Spleen (tissue), 13 donors: ENCODE results near the gene OGFRL1. TPM values are rescaled to one million over a fixed set of nuclear protein-coding genes. Genes with fewer than 3 reads are reported as not detected.

Source experiments
- DNase-seq: peaks from one replicate; pipeline ENCODE4 v3.0.0-alpha.2; 2020
- H3K27ac ChIP-seq, 8 donors: fragments of 200-600 bp; sonication (generic) in 7 of 8; 1 replicate in 4 of 8; 2 replicates in 4 of 8; pipeline versions ENCODE4 v1.5.0 to v1.8.0; 2016 to 2021; ENCODE audit warnings: inconsistent platforms in 4 of 8, mild to moderate bottlenecking in 4 of 8, moderate library complexity in 1 of 8
- H3K27me3 ChIP-seq, 7 donors: fragments of 200-600 bp; sonication (generic) in 6 of 7; replicated peaks in 1 of 7; 1 replicate in 4 of 7; 2 replicates in 3 of 7; pipeline versions ENCODE4 v1.5.0 to v1.8.0; 2016 to 2021; ENCODE audit warnings: inconsistent platforms in 3 of 7, mild to moderate bottlenecking in 1 of 7
- H3K36me3 ChIP-seq, 6 donors: fragments of 200-600 bp; sonication (generic) in 5 of 6; 1 replicate in 4 of 6; 2 replicates in 2 of 6; pipeline versions ENCODE4 v1.5.0 to v1.8.0; 2016 to 2021; ENCODE audit warnings: inconsistent platforms in 2 of 6
- H3K4me1 ChIP-seq, 6 donors: fragments of 200-600 bp; sonication (generic) in 5 of 6; 1 replicate in 3 of 6; 2 replicates in 3 of 6; pipeline versions ENCODE4 v1.5.0 to v1.8.0; 2016 to 2021; ENCODE audit warnings: inconsistent platforms in 3 of 6
- H3K4me3 ChIP-seq, 8 donors: fragments of 200-600 bp; sonication (generic) in 7 of 8; 1 replicate in 4 of 8; 2 replicates in 4 of 8; pipeline versions ENCODE4 v1.5.0 to v1.8.0; 2016 to 2021; ENCODE audit warnings: inconsistent platforms in 4 of 8, mild to moderate bottlenecking in 4 of 8, moderate library complexity in 2 of 8
- H3K9me3 ChIP-seq, 8 donors: fragments of 200-600 bp; sonication (generic) in 7 of 8; 1 replicate in 4 of 8; 2 replicates in 4 of 8; pipeline versions ENCODE4 v1.5.0 to v1.8.0; 2016 to 2021; ENCODE audit warnings: inconsistent platforms in 4 of 8
- POLR2A ChIP-seq, 3 donors: fragments of 450-650 bp; IDR thresholded peaks; one replicate each; pipeline ENCODE4 v1.5.1; 2017; ENCODE audit warnings: antibody characterized with exemption in 3 of 3, mild to moderate bottlenecking in 1 of 3
- POLR2AphosphoS5 ChIP-seq, 3 donors: sonication (generic); formaldehyde crosslinking; IDR thresholded peaks; one replicate each; pipeline ENCODE4 v1.5.1; 2017; ENCODE audit warnings: antibody characterized with exemption in 3 of 3
- WGBS, 5 donors: extraction: QIAGEN DNeasy Blood & Tissue Kit in 3 of 5; methylation state at CpG; one replicate each; pipeline versions ENCODE4 v1.1.5 to v1.1.7; 2013 to 2018; 5-methylcytosine and 5-hydroxymethylcytosine counted together
- intact Hi-C: fragments of 100-400 bp; cut with DNase I; formaldehyde crosslinking; loops from one replicate; pipeline ENCODE4 v1.15.0; 2023; ENCODE audit warnings: low total_unique reads
- long read RNA-seq, 2 donors: transcript quantifications; one replicate each; lab custom pipeline, GENCODE V29; 2026
- polyA plus RNA-seq, 3 donors: library from polyadenylated mRNA; stranded (reverse); fragments of 200-250 nt; gene quantifications; one replicate each; pipeline ENCODE4 v1.2.1, GENCODE V29; 2013
- total RNA-seq, 7 donors: library from RNA; depleted of rRNA in 3 of 7; stranded (reverse); fragments of >200 nt in 3 of 7; fragmentation: NEBNext Ultra II Directional in 4 of 7; extraction: Animal tissue kit (Norgen Biotek cat#: 25700) in 4 of 7; gene quantifications; one replicate each; pipeline versions ENCODE4 v1.1.0 to v1.2.1, GENCODE V29; 2016 to 2021
- TF ChIP-seq, protein P1 (sequence below), 11 experiments: fragments of 200-600 bp in 7 of 11; fragments of 450-650 bp in 4 of 11; sonication (generic) in 4 of 11; IDR thresholded peaks in 8 of 11; conservative IDR thresholded peaks in 3 of 11; 1 replicate in 7 of 11; 2 replicates in 4 of 11; pipeline versions ENCODE4 v1.4.0 to v1.8.0; 2016 to 2021; ENCODE audit warnings: antibody characterized with exemption in 11 of 11, inconsistent platforms in 4 of 11, mild to moderate bottlenecking in 1 of 11
- donor health status: healthy with polysubstance abuse.
- donor health status: DM: no; HTN: no; CAD: no; lungs with moderate emphysema.
- donor health status: DM: no; HTN: no; CAD: no.
- donor health status: Bipolar disorder and iron deficiency.
- donor health status: healthy.
- donor health status: DM: no; HTN: no; CAD: no.
- donor health status: DM: yes; HTN: yes; CAD: no.

The OGFRL1 gene
- 10 to 100 TPM; 20.4 to 43.3 (median 27.1) TPM for total RNA-seq
- 1 to 10 TPM; 7.1 to 9.0 (median 8.6) TPM for polyA plus RNA-seq
- long read RNA-seq, donor 1, full-length matches to known transcripts, result 3 of 3 reads
- long read RNA-seq, donor 1, partial matches to known transcripts, result 0 of 3 reads
- long read RNA-seq, donor 1, other reads (novel, unspliced or antisense), result 0 of 3 reads
- long read RNA-seq, donor 2, full-length matches to known transcripts, result 4 of 4 reads
- long read RNA-seq, donor 2, partial matches to known transcripts, result 0 of 4 reads
- long read RNA-seq, donor 2, other reads (novel, unspliced or antisense), result 0 of 4 reads

DNA sequence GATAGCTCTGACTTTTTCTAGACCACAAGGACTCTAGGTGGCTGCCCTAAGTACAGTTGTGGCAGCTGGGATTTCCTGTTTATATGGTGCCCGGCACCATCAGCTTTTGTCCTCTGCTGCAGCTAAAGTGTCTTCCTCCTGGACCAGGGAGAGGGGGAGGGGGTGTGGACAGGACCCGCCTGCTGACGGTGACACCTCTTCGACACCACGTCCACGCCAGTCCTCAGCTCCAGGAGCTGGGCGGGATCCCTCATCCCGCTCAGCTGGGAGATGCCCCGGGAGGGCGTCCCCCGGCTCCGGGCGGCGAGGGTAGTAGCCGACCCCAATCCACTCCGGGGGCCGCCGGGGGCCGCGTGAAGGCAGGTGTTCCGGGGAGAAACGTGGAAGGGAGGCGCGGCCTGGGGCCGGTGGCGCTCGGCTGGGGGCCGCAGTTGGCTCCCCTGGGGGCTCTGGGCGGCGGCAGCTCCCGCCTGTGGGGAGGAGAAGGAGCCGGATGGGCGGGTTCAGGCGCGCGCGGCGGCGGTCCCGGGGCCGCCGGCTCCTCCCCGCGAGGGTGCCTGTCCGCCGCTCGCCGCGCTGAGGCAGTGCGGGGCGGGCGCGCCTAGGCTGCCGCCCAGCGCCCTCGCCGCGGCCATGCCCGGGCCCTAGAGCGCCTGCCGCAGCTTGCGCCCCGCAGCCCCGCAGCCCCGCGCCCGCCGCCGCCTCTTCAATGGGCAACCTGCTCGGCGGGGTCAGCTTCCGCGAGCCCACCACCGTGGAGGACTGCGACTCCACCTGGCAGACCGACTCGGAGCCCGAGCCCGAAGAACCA lies at the start of gene OGFRL1:
OGFRL1 (plus strand) TSS at position 584 of the 811 bp plus-strand sequence; CDS start at position 710, 126 bp downstream.
- Histone ChIP-seq H3K9me3 (no peaks in the 10 kb centered on the region), H3K36me3 (peaks cover 0 to 4% (median 0%) of the 10 kb centered on the region in 6 donors), H3K4me1 (peaks cover 20 to 56% (median 45%) of the 10 kb centered on the region in 6 donors), H3K27ac (peak within 1 kb of the TSS; percentile 96 to 99 (median 98)), H3K27me3 (no peaks in the 10 kb centered on the region), H3K4me3 (peak within 1 kb of the TSS; percentile 62 to 85 (median 67))
- DNase-seq, result peak; percentile 97
- TF ChIP-seq POLR2A (IDR thresholded peaks at IDR 0.05) (peak; percentile 48 to 69 (median 51)), POLR2AphosphoS5 (IDR thresholded peaks at IDR 0.05) (peak; percentile 82 to 88 (median 87))
- TF ChIP-seq, protein P1, sequence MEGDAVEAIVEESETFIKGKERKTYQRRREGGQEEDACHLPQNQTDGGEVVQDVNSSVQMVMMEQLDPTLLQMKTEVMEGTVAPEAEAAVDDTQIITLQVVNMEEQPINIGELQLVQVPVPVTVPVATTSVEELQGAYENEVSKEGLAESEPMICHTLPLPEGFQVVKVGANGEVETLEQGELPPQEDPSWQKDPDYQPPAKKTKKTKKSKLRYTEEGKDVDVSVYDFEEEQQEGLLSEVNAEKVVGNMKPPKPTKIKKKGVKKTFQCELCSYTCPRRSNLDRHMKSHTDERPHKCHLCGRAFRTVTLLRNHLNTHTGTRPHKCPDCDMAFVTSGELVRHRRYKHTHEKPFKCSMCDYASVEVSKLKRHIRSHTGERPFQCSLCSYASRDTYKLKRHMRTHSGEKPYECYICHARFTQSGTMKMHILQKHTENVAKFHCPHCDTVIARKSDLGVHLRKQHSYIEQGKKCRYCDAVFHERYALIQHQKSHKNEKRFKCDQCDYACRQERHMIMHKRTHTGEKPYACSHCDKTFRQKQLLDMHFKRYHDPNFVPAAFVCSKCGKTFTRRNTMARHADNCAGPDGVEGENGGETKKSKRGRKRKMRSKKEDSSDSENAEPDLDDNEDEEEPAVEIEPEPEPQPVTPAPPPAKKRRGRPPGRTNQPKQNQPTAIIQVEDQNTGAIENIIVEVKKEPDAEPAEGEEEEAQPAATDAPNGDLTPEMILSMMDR (IDR thresholded peaks at IDR 0.05 in 8 of 11, conservative IDR thresholded peaks at IDR 0.05 in 3 of 11), result peak in 6 of 11 experiments; percentile 13 to 45 (median 30)
- WGBS, 5 donors, result 0 to 1% (median 1%) methylated on average over 9 to 79 of the region's 79 CpGs
- intact Hi-C loops, result no loop called here

DNA sequence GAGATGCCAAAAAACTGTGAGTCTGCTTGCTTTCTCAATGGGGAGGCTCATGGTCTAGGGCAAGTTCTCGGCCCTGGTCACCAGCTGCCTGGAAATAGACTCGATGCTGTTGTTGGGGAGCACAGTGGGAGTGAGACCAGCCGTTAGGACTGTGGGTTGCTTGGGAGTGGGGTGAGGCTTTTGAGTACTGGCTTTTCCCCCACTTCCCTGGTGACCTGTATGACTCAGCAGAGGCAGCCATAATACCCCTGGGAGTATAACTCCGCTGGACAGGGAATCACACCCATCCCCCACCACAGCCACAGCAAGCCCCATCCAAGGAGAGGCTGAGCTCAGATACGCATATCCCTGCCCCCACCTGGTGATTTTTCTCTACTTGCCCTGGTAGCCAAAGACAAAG lies 48.9 kb upstream of the OGFRL1 start:
- WGBS, 5 donors, result 79 to 98% (median 88%) methylated on average over 5 of the region's 5 CpGs
- Histone ChIP-seq H3K36me3 (no peaks in the 10 kb centered on the region), H3K4me1 (no peaks in the 10 kb centered on the region), H3K4me3 (no peak overlapping the region), H3K27me3 (no peaks in the 10 kb centered on the region), H3K27ac (no peak overlapping the region), H3K9me3 (peaks cover 0 to 15% (median 8%) of the 10 kb centered on the region in 8 donors)
- DNase-seq, result no peak
- no peak for TF ChIP-seq POLR2AphosphoS5 (IDR thresholded peaks at IDR 0.05)
- no peak for TF ChIP-seq POLR2A (IDR thresholded peaks at IDR 0.05)
- TF ChIP-seq, protein P1 (IDR thresholded peaks at IDR 0.05 in 8 of 11, conservative IDR thresholded peaks at IDR 0.05 in 3 of 11), result no peak
- intact Hi-C loops, result no loop called here

DNA sequence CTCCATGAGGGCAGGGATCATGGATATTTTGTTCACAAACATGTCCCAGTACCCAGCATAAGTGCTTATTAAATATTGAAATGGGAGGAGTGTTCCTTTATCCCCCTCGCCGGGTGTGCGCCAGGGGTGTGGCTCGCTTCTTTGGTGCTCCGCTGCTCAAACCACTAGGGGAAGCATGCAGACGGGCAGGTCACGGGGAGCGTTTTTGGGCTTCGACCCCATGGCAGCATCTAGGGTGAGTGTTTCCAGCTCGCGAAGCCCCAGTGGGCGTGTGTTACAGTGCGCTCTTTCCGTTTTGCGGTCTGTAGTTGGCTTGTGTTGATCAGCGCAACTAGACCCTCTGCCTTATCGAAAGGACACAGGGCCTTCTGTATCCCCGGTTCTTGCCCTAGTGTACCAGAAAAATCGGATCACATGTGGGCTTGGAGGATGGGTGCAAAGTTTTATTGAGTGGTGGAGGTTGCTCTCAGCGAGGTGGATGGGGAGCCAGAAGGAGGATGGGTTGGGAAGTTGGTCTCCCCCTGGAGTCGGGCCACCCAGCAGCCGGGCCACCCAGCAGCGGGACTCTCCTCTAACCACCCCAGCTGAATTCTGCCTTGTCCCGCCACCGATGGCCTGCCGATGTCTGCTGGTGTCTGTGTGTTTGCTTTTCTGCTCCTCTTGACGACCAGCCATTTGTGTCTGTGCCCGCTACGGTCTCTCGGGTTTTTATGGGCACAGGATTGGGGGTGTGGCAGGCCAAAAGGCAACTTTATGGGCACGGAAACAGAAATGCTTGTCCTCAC lies 43.2 kb upstream of the OGFRL1 start:
- Histone ChIP-seq H3K4me3 (no peak overlapping the region), H3K9me3 (peaks cover 0 to 21% (median 11%) of the 10 kb centered on the region in 8 donors), H3K27me3 (no peaks in the 10 kb centered on the region), H3K36me3 (no peaks in the 10 kb centered on the region), H3K4me1 (peaks cover 0 to 34% (median 21%) of the 10 kb centered on the region in 6 donors), H3K27ac (no peak overlapping the region)
- no peak for TF ChIP-seq POLR2A (IDR thresholded peaks at IDR 0.05)
- TF ChIP-seq, protein P1 (IDR thresholded peaks at IDR 0.05 in 8 of 11, conservative IDR thresholded peaks at IDR 0.05 in 3 of 11), result no peak
- no peak for TF ChIP-seq POLR2AphosphoS5 (IDR thresholded peaks at IDR 0.05)
- DNase-seq, result peak; percentile 66
- WGBS, 5 donors, result 93 to 98% (median 95%) methylated on average over 31 of the region's 31 CpGs
- intact Hi-C loops, result no loop called here
